ENCODE data around the gene SBK1. TPM values are rescaled to one million over a fixed set of nuclear protein-coding genes. Genes with fewer than 3 reads are reported as not detected.
A peak's percentile ranks its signal among the peaks of the same experiment; 100 is the strongest.
"Not testable (repeated sequence)": the region's sequence is repeated elsewhere in the genome, so short reads cannot be mapped to it uniquely, and the experiment has no call there.

Gene SBK1
- total RNA-seq, 1 experiment from 2014 or later: 18.4 TPM

GRCh38 chr16:28324235-28324886 is 32.0 kb downstream of the SBK1 start:
- no peaks in the 10 kb centered on the region for H3K79me2 ChIP-seq (ENCODE audit: low read depth)
- H3K27me3 ChIP-seq (ENCODE audit: insufficient read depth, low read depth): no peaks in the 10 kb centered on the region
- 0 out of 2 replicates have a peak, but pooled peaks cover 4% of the 10 kb centered on the region for H3F3A ChIP-seq (ENCODE audit: insufficient read depth, low read depth)
- H3K27ac ChIP-seq: no peak overlapping the region
- DNase-seq: no peak
- BruUV-seq (replicated peaks): no TSS peak
- no peaks in the 10 kb centered on the region; the same call in 1 of the 2 replicates for H3K4me1 ChIP-seq (replicated peaks; ENCODE audit: insufficient read depth)
- TF ChIP-seq CTCF (conservative IDR thresholded peaks at IDR 0.05) (no peak), EZH2 (IDR thresholded peaks at IDR 0.05; ENCODE audit: low read depth) (no peak)
- no peaks in the 10 kb centered on the region for H3K36me3 ChIP-seq (ENCODE audit: low read depth)
- intact Hi-C loops (cut with micrococcal nuclease; ENCODE audit: unreplicated experiment): loop anchor here (5.0 kb wide), 1 partner anchor 623 kb away; no protein-coding TSS in a partner anchor
- H3K9me3 ChIP-seq (ENCODE audit: insufficient read depth, low read depth): no peaks in the 10 kb centered on the region
- no peaks in the 10 kb centered on the region for H4K20me1 ChIP-seq (ENCODE audit: insufficient read depth)
- H2AFZ ChIP-seq: no peak overlapping the region
- POLR2A ChIA-PET (ENCODE audit: unreplicated experiment): no interaction called here
- no peak overlapping the region for H3K4me3 ChIP-seq
- no peak overlapping the region for H3K4me2 ChIP-seq
- CTCF ChIA-PET: interaction anchor here (0.6 to 0.7 kb wide), 2 partner anchors 46 to 166 kb away, joined by 3 to 10 read pairs; no protein-coding TSS in a partner anchor
- H3K9me2 ChIP-seq (ENCODE audit: insufficient read depth): no peaks in the 10 kb centered on the region

- Histone ChIP-seq H3K4me3 (no peak overlapping the region), H3K9me2 (ENCODE audit: insufficient read depth) (no peaks in the 10 kb centered on the region), H3K27me3 (ENCODE audit: insufficient read depth, low read depth) (no peaks in the 10 kb centered on the region), H3K36me3 (ENCODE audit: low read depth) (no peaks in the 10 kb centered on the region), H2AFZ (no peak overlapping the region), H3K9me3 (ENCODE audit: insufficient read depth, low read depth) (no peaks in the 10 kb centered on the region), H4K20me1 (ENCODE audit: insufficient read depth) (no peaks in the 10 kb centered on the region), H3K4me2 (no peak overlapping the region), H3K27ac (no peak overlapping the region), H3F3A (ENCODE audit: insufficient read depth, low read depth) (0 out of 2 replicates have a peak, but pooled peaks cover 4% of the 10 kb centered on the region), H3K79me2 (ENCODE audit: low read depth) (no peaks in the 10 kb centered on the region), H3K4me1 (replicated peaks; ENCODE audit: insufficient read depth) (no peaks in the 10 kb centered on the region; the same call in 1 of the 2 replicates)
- intact Hi-C loops (cut with micrococcal nuclease; ENCODE audit: unreplicated experiment): loop anchor here (5.0 kb wide), 1 partner anchor 622 kb away; no protein-coding TSS in a partner anchor
- no peak for DNase-seq
- no TSS peak for BruUV-seq (replicated peaks)
- TF ChIP-seq EZH2 (IDR thresholded peaks at IDR 0.05; ENCODE audit: low read depth): no peak
- no peak for TF ChIP-seq CTCF (conservative IDR thresholded peaks at IDR 0.05)
- ChIA-PET POLR2A (ENCODE audit: unreplicated experiment) (no interaction called here), CTCF (interaction anchor here (0.6 kb wide), 1 partner anchor 147 kb away, joined by 10 read pairs; no protein-coding TSS in a partner anchor)
These were observed 32.6 kb downstream of the SBK1 start for GRCh38 chr16:28324887-28325279.

- Histone ChIP-seq H3K36me3 (ENCODE audit: low read depth) (no peaks in the 10 kb centered on the region), H3K9me3 (ENCODE audit: insufficient read depth, low read depth) (no peaks in the 10 kb centered on the region), H3K4me3 (no peak overlapping the region), H3K4me1 (replicated peaks; ENCODE audit: insufficient read depth) (no peaks in the 10 kb centered on the region; the same call in 1 of the 2 replicates), H4K20me1 (ENCODE audit: insufficient read depth) (no peaks in the 10 kb centered on the region), H2AFZ (no peak overlapping the region), H3K27me3 (ENCODE audit: insufficient read depth, low read depth) (no peaks in the 10 kb centered on the region), H3K79me2 (ENCODE audit: low read depth) (no peaks in the 10 kb centered on the region), H3F3A (ENCODE audit: insufficient read depth, low read depth) (0 out of 2 replicates have a peak, but pooled peaks cover 4% of the 10 kb centered on the region), H3K9me2 (ENCODE audit: insufficient read depth) (no peaks in the 10 kb centered on the region), H3K4me2 (no peak overlapping the region), H3K27ac (no peak overlapping the region)
- ChIA-PET POLR2A (ENCODE audit: unreplicated experiment) (no interaction called here), CTCF (interaction anchor here (0.7 to 0.8 kb wide), 2 partner anchors 134 to 163 kb away, joined by 7 to 9 read pairs; no protein-coding TSS in a partner anchor)
- intact Hi-C loops (cut with micrococcal nuclease; ENCODE audit: unreplicated experiment): loop anchor here (1.0 kb wide), 1 partner anchor 222 kb away; no protein-coding TSS in a partner anchor
- peak; percentile 56 to 68 for DNase-seq
- no TSS peak for BruUV-seq (replicated peaks)
- TF ChIP-seq EZH2 (IDR thresholded peaks at IDR 0.05; ENCODE audit: low read depth) (no peak), CTCF (conservative IDR thresholded peaks at IDR 0.05) (peak; percentile 79)
These were observed 34.7 kb downstream of the SBK1 start for GRCh38 chr16:28326881-28327610.

- H3K36me3 ChIP-seq (ENCODE audit: low read depth); intact Hi-C loops (cut with micrococcal nuclease; ENCODE audit: unreplicated experiment); H4K20me1 ChIP-seq (ENCODE audit: insufficient read depth); H3K79me2 ChIP-seq (ENCODE audit: low read depth); H3K4me1 ChIP-seq (replicated peaks; ENCODE audit: insufficient read depth); DNase-seq; H3K27ac ChIP-seq; H3K9me2 ChIP-seq (ENCODE audit: insufficient read depth); POLR2A ChIA-PET (ENCODE audit: unreplicated experiment); H3F3A ChIP-seq (ENCODE audit: insufficient read depth, low read depth); H2AFZ ChIP-seq; H3K4me3 ChIP-seq; H3K27me3 ChIP-seq (ENCODE audit: insufficient read depth, low read depth); H3K9me3 ChIP-seq (ENCODE audit: insufficient read depth, low read depth); BruUV-seq (replicated peaks); H3K4me2 ChIP-seq: not testable (repeated sequence)
- CTCF ChIA-PET: interaction anchor here (0.7 kb wide), 1 partner anchor 47 kb away, joined by 5 read pairs; no protein-coding TSS in a partner anchor
These were observed 37.9 kb downstream of the SBK1 start for GRCh38 chr16:28330232-28330631.

GRCh38 chr16:28330981-28331380 is 38.7 kb downstream of the SBK1 start:
- H3K36me3 ChIP-seq (ENCODE audit: low read depth); BruUV-seq (replicated peaks); H3K79me2 ChIP-seq (ENCODE audit: low read depth); H3K4me3 ChIP-seq; H3K9me2 ChIP-seq (ENCODE audit: insufficient read depth); intact Hi-C loops (cut with micrococcal nuclease; ENCODE audit: unreplicated experiment); H3K9me3 ChIP-seq (ENCODE audit: insufficient read depth, low read depth); H2AFZ ChIP-seq; H3F3A ChIP-seq (ENCODE audit: insufficient read depth, low read depth); H3K27me3 ChIP-seq (ENCODE audit: insufficient read depth, low read depth); H3K4me2 ChIP-seq; H3K4me1 ChIP-seq (replicated peaks; ENCODE audit: insufficient read depth); H3K27ac ChIP-seq; H4K20me1 ChIP-seq (ENCODE audit: insufficient read depth); DNase-seq; POLR2A ChIA-PET (ENCODE audit: unreplicated experiment): not testable (repeated sequence)
- CTCF ChIA-PET: interaction anchor here (0.7 kb wide), 1 partner anchor 48 kb away, joined by 5 read pairs; no protein-coding TSS in a partner anchor
